Measurements from ENCODE around the gene EXD3. TPM values are rescaled to one million over a fixed set of nuclear protein-coding genes. Genes with fewer than 3 reads are reported as not detected.

The EXD3 gene, protein sequence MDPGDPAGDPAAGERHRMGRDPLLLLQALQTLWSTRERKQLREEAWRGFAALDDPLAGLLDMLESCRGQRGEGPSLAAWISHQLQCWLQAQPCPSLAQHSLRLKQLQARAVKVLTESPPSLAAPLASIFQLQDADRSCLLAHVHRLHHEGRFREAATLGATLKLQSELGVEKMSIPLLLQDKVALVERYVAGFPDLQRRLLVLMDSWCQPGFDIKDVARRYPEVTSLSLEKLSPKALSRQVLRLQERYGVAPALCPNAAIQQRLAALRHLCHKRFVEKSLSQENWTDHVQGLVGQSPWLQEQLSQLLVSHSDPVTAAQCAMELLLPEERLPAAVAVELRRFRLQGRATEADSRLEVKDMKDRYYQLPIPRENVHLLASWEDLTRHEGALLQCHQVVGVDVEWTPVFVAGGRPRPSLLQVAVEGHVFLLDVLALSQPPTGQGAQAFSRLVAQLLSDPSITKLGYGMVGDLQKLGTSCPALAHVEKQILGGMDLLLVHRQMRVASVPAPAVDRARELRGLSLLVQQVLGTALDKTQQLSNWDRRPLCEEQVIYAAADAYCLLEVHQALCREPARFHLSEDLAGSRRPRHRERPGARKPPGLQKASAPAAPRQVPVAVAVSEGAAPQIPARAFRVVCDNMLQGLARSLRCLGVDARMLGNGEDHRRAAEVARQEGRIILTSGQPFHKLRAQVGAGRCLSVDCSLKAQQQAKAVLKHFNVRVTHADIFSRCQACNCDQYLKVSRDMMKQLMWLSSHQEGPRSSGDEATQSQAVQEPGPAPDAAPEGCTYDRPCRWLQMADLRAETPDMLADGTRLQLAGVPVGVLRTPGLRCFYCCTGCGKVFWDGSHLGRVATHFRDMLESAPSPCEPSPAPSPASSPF
- 2.5 to 6.8 TPM (median 6.4 TPM) in 5 replicates for total RNA-seq (2022; extraction: Qiagen RNA extraction; ENCODE audit: low read depth)

DNA sequence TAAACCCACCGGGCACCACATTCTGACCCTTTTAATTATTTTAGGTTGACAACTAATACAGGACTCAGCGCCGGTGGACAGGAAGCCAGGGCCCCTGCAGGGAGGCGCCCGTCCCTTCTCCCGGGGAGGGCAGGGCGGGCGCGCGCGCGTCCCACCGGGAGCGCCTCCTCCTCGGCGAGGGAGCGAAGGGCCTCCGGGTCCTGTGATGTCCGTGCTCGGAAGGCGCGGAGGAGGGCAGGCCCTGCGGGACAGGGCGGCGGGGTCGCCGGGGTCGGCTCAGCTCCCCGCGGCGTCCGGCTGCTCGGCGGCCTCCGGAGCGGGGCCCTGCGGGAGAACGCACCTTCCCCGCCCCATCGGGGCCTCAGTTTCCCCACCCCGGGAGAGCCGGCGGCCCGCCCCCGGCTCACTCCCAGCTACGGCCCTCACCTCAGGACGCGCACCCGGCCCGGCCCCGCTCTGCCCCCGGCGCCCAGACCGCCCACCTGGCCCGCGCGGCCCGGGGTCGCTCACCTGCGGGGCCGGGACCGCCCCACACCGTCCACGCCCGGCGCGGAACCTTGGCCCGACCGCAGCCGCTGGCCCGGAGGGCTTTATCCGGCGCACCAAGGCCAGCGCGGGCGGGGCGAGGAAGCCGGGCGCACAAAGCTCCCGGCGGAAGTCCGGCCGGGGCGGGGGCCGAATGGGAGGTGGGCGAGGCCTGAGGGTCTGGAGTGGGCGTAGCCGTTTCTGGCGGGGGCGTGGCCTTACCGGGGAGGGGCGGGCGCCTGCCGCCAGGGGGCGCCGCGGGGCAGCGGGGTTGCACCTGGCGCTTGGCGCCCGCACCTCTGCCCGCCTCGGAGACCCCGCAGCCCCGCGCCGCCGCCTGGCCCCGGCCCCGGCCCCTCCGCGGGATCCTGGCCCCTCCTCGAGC lies at the start of gene EXD3, which contains the start of gene NOXA1:
Gene EXD3 (minus strand): TSS at position 559 of the 910 bp plus-strand sequence. CDS start 27,805 bp downstream, outside the sequence.
Gene NOXA1 (plus strand): TSS at position 790 of the 910 bp plus-strand sequence. CDS start 137 bp downstream, outside the sequence.

DNA sequence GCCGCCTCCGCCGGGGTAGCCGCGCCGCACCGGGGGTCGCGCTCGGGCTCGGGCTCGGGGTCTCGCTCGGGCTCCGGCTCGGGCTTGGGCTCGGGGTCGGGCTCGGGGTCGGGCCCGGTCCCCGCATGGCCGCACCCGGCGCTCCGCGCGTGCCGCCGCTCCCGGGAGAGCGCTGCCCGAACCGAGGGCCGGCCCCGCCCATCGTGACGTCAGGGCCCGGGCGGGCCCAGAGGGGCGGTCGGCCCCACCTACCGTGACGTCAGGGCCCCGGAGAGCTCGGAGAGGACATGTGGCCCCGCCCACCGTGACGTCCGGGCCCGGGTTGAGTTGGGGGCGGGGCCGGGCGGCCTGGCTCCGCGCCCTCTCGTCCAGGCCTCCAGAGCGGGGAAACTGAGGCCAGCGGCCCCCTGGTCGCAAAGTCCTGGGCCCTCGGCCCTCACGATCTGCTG lies 36.2 kb upstream of the EXD3 start, which contains the start of gene NSMF:
Gene NSMF (minus strand): TSS at position 183 of the 449 bp plus-strand sequence. CDS start 232 bp downstream, outside the sequence.

GRCh38 chr9:137441289-137441934 lies 18.4 kb upstream of the EXD3 start, which contains the start of gene ENTPD8:
Gene ENTPD8, minus strand, starts transcription at chr9:137441357. Its CDS starts 3,072 bp downstream, at chr9:137438285.

GRCh38 chr9:137302118-137302448 lies 120.9 kb downstream of the EXD3 start, which contains the start of gene NRARP:
Gene NRARP, minus strand, starts transcription at chr9:137302271. Its CDS starts 343 bp downstream, at chr9:137301928.

DNA sequence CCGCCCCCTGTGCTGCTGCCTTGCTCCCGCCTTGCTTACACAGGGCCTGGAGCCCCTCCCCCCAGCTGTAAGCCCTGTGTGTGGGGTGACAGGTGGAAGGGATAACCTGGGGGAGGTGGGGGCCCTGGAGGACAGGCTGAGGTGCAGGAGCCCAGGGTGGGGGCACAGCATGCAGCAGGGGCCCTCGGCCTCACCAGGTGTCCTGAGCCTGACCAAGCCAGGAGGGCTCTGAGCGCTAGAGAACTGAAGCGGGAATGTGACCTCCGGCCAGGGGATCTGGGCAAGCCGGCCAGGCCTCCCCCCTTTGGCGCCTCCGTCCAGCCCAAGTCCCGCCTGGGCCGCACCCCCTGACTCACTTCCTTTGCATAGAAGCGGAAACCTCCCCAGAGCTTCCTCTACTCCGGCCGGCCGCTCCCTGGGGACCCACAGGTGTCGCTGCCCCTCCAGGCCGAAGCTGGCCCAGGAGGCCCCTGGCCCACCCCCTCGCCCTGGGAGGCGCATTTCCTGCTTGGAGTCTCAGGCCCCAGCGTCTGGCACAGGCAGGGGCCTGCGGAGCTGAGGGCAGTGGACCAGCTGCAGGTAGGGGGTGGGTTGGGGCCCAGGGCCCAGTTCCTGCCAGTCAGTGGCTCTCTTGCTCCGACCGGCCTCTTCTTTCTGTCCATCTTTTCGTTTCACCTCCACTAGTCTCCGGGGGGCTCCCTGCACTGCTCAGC lies 145.5 kb downstream of the EXD3 start, which contains the start of gene TOR4A:
Gene TOR4A (plus strand): TSS at position 398 of the 713 bp plus-strand sequence. CDS start 964 bp downstream, outside the sequence.

Other genes starting within 250 kb of the EXD3 start
- 19.0 to 41.0 TPM (median 34.9 TPM) in 5 replicates for gene ANAPC2, start 234.6 kb downstream of the EXD3 start, total RNA-seq (2022; extraction: Qiagen RNA extraction; ENCODE audit: low read depth)
- 85.9 to 156 TPM (median 148 TPM) in 5 replicates for gene SSNA1, start 234.5 kb downstream of the EXD3 start, total RNA-seq (2022; extraction: Qiagen RNA extraction; ENCODE audit: low read depth)
- gene TPRN, start 222.4 kb downstream of the EXD3 start, total RNA-seq (2022; extraction: Qiagen RNA extraction; ENCODE audit: low read depth), result 5.5 to 10.4 TPM (median 10.2 TPM) in 5 replicates
- gene TMEM203, start 217.5 kb downstream of the EXD3 start, total RNA-seq (2022; extraction: Qiagen RNA extraction; ENCODE audit: low read depth), result 29.5 to 49.4 TPM (median 47.9 TPM) in 5 replicates
- gene NDOR1, start 217.5 kb downstream of the EXD3 start, total RNA-seq (2022; extraction: Qiagen RNA extraction; ENCODE audit: low read depth), result 7.4 to 20.8 TPM (median 16.2 TPM) in 5 replicates
- gene RNF208, start 200.9 kb downstream of the EXD3 start, total RNA-seq (2022; extraction: Qiagen RNA extraction; ENCODE audit: low read depth), result 0.79 to 2.6 TPM (median 2.0 TPM) in 5 replicates
- 2.8 to 5.4 TPM (median 4.2 TPM) in 5 replicates for gene CYSRT1, start 198.0 kb downstream of the EXD3 start, total RNA-seq (2022; extraction: Qiagen RNA extraction; ENCODE audit: low read depth)
- gene RNF224, start 195.7 kb downstream of the EXD3 start, total RNA-seq (2022; extraction: Qiagen RNA extraction; ENCODE audit: low read depth), result 0.13 to 0.58 TPM (median 0.39 TPM) in 4 of 5 replicates, not detected in the other
- gene SLC34A3, start 192.3 kb downstream of the EXD3 start, total RNA-seq (2022; extraction: Qiagen RNA extraction; ENCODE audit: low read depth), result 0.13 to 0.19 TPM in 2 of 5 replicates, not detected in the others
- 522 to 871 TPM (median 814 TPM) in 5 replicates for gene TUBB4B, start 181.9 kb downstream of the EXD3 start, total RNA-seq (2022; extraction: Qiagen RNA extraction; ENCODE audit: low read depth)
- not detected in 5 replicates for gene STPG3, start 171.9 kb downstream of the EXD3 start, total RNA-seq (2022; extraction: Qiagen RNA extraction; ENCODE audit: low read depth)
- gene NELFB, start 167.8 kb downstream of the EXD3 start, total RNA-seq (2022; extraction: Qiagen RNA extraction; ENCODE audit: low read depth), result 36.5 to 63.8 TPM (median 58.5 TPM) in 5 replicates
- 13.6 to 33.0 TPM (median 30.5 TPM) in 5 replicates for gene TOR4A, start 145.4 kb downstream of the EXD3 start, total RNA-seq (2022; extraction: Qiagen RNA extraction; ENCODE audit: low read depth)
- 1.9 to 7.2 TPM (median 5.6 TPM) in 5 replicates for gene NRARP, start 120.9 kb downstream of the EXD3 start, total RNA-seq (2022; extraction: Qiagen RNA extraction; ENCODE audit: low read depth)
- 0.53 to 2.1 TPM (median 1.9 TPM) in 5 replicates for gene NOXA1, start 231 bp upstream of the EXD3 start, total RNA-seq (2022; extraction: Qiagen RNA extraction; ENCODE audit: low read depth)
- gene ENTPD8, start 18.2 kb upstream of the EXD3 start, total RNA-seq (2022; extraction: Qiagen RNA extraction; ENCODE audit: low read depth), result 0.18 to 0.29 TPM (median 0.19 TPM) in 5 replicates
- gene NSMF, start 36.2 kb upstream of the EXD3 start, total RNA-seq (2022; extraction: Qiagen RNA extraction; ENCODE audit: low read depth), result 28.4 to 48.9 TPM (median 43.2 TPM) in 5 replicates
- 0.28 to 1.2 TPM (median 1.1 TPM) in 5 replicates for gene PNPLA7, start 127.2 kb upstream of the EXD3 start, total RNA-seq (2022; extraction: Qiagen RNA extraction; ENCODE audit: low read depth)
- gene MRPL41, start 128.7 kb upstream of the EXD3 start, total RNA-seq (2022; extraction: Qiagen RNA extraction; ENCODE audit: low read depth), result 43.8 to 100 TPM (median 90.0 TPM) in 5 replicates
- gene DPH7, start 155.8 kb upstream of the EXD3 start, total RNA-seq (2022; extraction: Qiagen RNA extraction; ENCODE audit: low read depth), result 19.5 to 32.6 TPM (median 30.3 TPM) in 5 replicates
- 34.1 to 61.4 TPM (median 59.9 TPM) in 5 replicates for gene ZMYND19, start 167.3 kb upstream of the EXD3 start, total RNA-seq (2022; extraction: Qiagen RNA extraction; ENCODE audit: low read depth)
- 26.9 to 54.5 TPM (median 45.5 TPM) in 5 replicates for gene ARRDC1, start 182.5 kb upstream of the EXD3 start, total RNA-seq (2022; extraction: Qiagen RNA extraction; ENCODE audit: low read depth)
- gene EHMT1, start 195.8 kb upstream of the EXD3 start, total RNA-seq (2022; extraction: Qiagen RNA extraction; ENCODE audit: low read depth), result 33.7 to 50.4 TPM (median 47.4 TPM) in 5 replicates

Measured in A549 treated with ZK216348 at 1 μM for 4 hours (cell line).